Liver (tissue), 9 donors: ENCODE results near the gene RNU6-8. TPM values are rescaled to one million over a fixed set of nuclear protein-coding genes. Genes with fewer than 3 reads are reported as not detected.

Source experiments
- DNase-seq: peaks from one replicate; pipeline ENCODE4 v3.0.0-alpha.2; 2017; ENCODE audit warnings: low spot score
- H3K27ac ChIP-seq, 2 donors: one replicate each; pipeline ENCODE4 v1.7.0; 2013; ENCODE audit warnings: inconsistent platforms in 2 of 2, low read length in 2 of 2, control low read depth in 1 of 2, low read depth in 1 of 2, mild to moderate bottlenecking in 1 of 2
- H3K27me3 ChIP-seq, 4 donors: one replicate each; pipeline versions ENCODE4 v1.6.1 to v1.7.0; 2013; ENCODE audit warnings: low read length in 3 of 4, inconsistent platforms in 1 of 4, mild to moderate bottlenecking in 1 of 4, moderate library complexity in 1 of 4; ENCODE audit not compliant: control insufficient read depth in 4 of 4, insufficient read depth in 4 of 4
- H3K36me3 ChIP-seq, 4 donors: one replicate each; pipeline versions ENCODE4 v1.6.1 to v1.7.0; 2013; ENCODE audit warnings: low read length in 3 of 4, mild to moderate bottlenecking in 3 of 4, low read depth in 1 of 4, moderate library complexity in 1 of 4; ENCODE audit not compliant: control insufficient read depth in 4 of 4, insufficient read depth in 3 of 4
- H3K4me1 ChIP-seq, 4 donors: one replicate each; pipeline versions ENCODE4 v1.6.1 to v1.7.0; 2013; ENCODE audit warnings: low read length in 3 of 4, mild to moderate bottlenecking in 3 of 4, moderate library complexity in 1 of 4; ENCODE audit not compliant: control insufficient read depth in 4 of 4, insufficient read depth in 4 of 4
- H3K4me3 ChIP-seq, 3 donors: one replicate each; pipeline versions ENCODE4 v1.6.1 to v1.7.0; 2013; ENCODE audit warnings: low read length in 3 of 3, control low read depth in 1 of 3, low read depth in 1 of 3, mild to moderate bottlenecking in 1 of 3
- H3K9ac ChIP-seq, 2 donors: one replicate each; pipeline ENCODE4 v1.7.0; 2013; ENCODE audit warnings: low read length in 2 of 2, mild to moderate bottlenecking in 2 of 2, moderate library complexity in 2 of 2, control low read depth in 1 of 2, low read depth in 1 of 2
- H3K9me3 ChIP-seq, 4 donors: one replicate each; pipeline versions ENCODE4 v1.6.1 to v1.7.0; 2013; ENCODE audit warnings: low read length in 3 of 4; ENCODE audit not compliant: control insufficient read depth in 4 of 4
- EGR1 ChIP-seq, 2 donors: IDR thresholded peaks; 2 replicates each; pipeline ENCODE4 v1.6.1; 2016 to 2018; ENCODE audit warnings: antibody characterized with exemption in 2 of 2, low read depth in 2 of 2
- FOXA1 ChIP-seq: IDR thresholded peaks from 2 replicates; pipeline ENCODE4 v1.6.1; 2016; ENCODE audit warnings: antibody characterized with exemption
- FOXA2 ChIP-seq: IDR thresholded peaks from 2 replicates; pipeline ENCODE4 v1.6.1; 2016; ENCODE audit warnings: antibody characterized with exemption
- GABPA ChIP-seq, 2 donors: IDR thresholded peaks in 1 of 2; conservative IDR thresholded peaks in 1 of 2; 2 replicates each; pipeline ENCODE4 v1.6.1; 2016; ENCODE audit warnings: antibody characterized with exemption in 2 of 2, mild to moderate bottlenecking in 1 of 2, moderate library complexity in 1 of 2
- HNF4A ChIP-seq, 2 donors: conservative IDR thresholded peaks; 2 replicates each; pipeline ENCODE4 v1.6.1; 2016; ENCODE audit warnings: antibody characterized with exemption in 2 of 2, mild to moderate bottlenecking in 2 of 2
- HNF4G ChIP-seq: IDR thresholded peaks from 2 replicates; pipeline ENCODE4 v1.6.1; 2016; ENCODE audit warnings: antibody characterized with exemption
- JUND ChIP-seq, 2 donors: IDR thresholded peaks; 2 replicates each; pipeline ENCODE4 v1.6.1; 2016; ENCODE audit warnings: antibody characterized with exemption in 2 of 2
- NR2F2 ChIP-seq: IDR thresholded peaks from 2 replicates; pipeline ENCODE4 v1.6.1; 2016; ENCODE audit warnings: antibody characterized with exemption
- RAD21 ChIP-seq, 2 donors: IDR thresholded peaks; 2 replicates each; pipeline ENCODE4 v1.6.1; 2016; ENCODE audit warnings: antibody characterized with exemption in 2 of 2, mild to moderate bottlenecking in 2 of 2
- RXRA ChIP-seq, 2 donors: IDR thresholded peaks; 2 replicates each; pipeline ENCODE4 v1.6.1; 2017 to 2018; ENCODE audit warnings: antibody characterized with exemption in 2 of 2, mild to moderate bottlenecking in 1 of 2
- SP1 ChIP-seq: IDR thresholded peaks from 2 replicates; pipeline ENCODE4 v1.6.1; 2018; ENCODE audit warnings: antibody characterized with exemption, mild to moderate bottlenecking
- TAF1 ChIP-seq: conservative IDR thresholded peaks from 2 replicates; pipeline ENCODE4 v1.6.1; 2016; ENCODE audit warnings: antibody characterized with exemption, mild to moderate bottlenecking
- YY1 ChIP-seq: IDR thresholded peaks from 2 replicates; pipeline ENCODE4 v1.6.1; 2016; ENCODE audit warnings: antibody characterized with exemption, mild to moderate bottlenecking
- whole genome bisulfite sequencing: extraction: QIAGEN DNeasy Blood & Tissue Kit; methylation state at CpG from one replicate; pipeline ENCODE4 v1.1.7; 2013; 5-methylcytosine and 5-hydroxymethylcytosine counted together
- polyA plus RNA-seq, 2 donors: library from polyadenylated mRNA; stranded (reverse) in 1 of 2; unstranded in 1 of 2; fragments of 200-250 nt in 1 of 2; fragments of >200 nt in 1 of 2; fragmentation: Nextera tagmentation in 1 of 2; extraction: Ambion mirVana in 1 of 2; gene quantifications; one replicate each; pipeline versions ENCODE4 v1.2.1 to v1.2.3, GENCODE V29; 2013 to 2015
- total RNA-seq, 2 donors: library from RNA; depleted of rRNA; stranded (reverse); fragments of >200 nt; gene quantifications; one replicate each; pipeline ENCODE4 v1.2.3, GENCODE V29; 2014
- TF ChIP-seq, protein P1 (sequence below): IDR thresholded peaks from 2 replicates; pipeline ENCODE4 v1.6.1; 2016; ENCODE audit warnings: antibody characterized with exemption
- TF ChIP-seq, protein P2 (sequence below): IDR thresholded peaks from 2 replicates; pipeline ENCODE4 v1.6.1; 2016; ENCODE audit warnings: antibody characterized with exemption
- TF ChIP-seq, protein P3 (sequence below): IDR thresholded peaks from 2 replicates; pipeline ENCODE4 v1.6.1; 2016; ENCODE audit warnings: antibody characterized with exemption
- TF ChIP-seq, protein P4 (sequence below): fragments of 150-350 bp; IDR thresholded peaks from 2 replicates; pipeline ENCODE4 v1.5.1; 2017; ENCODE audit warnings: improper control_type of control experiment, low read depth, low read length; ENCODE audit not compliant: missing input control
- TF ChIP-seq, protein P5 (sequence below): IDR thresholded peaks from 2 replicates; pipeline ENCODE4 v1.6.1; 2016; ENCODE audit warnings: antibody characterized with exemption, mild to moderate bottlenecking
- donor health status: healthy.
- donor health status: healthy.
- donor health status: healthy.
- donor health status: healthy.
- donor health status: healthy.

The RNU6-8 gene
- not detected for total RNA-seq
- polyA plus RNA-seq, result not detected

DNA sequence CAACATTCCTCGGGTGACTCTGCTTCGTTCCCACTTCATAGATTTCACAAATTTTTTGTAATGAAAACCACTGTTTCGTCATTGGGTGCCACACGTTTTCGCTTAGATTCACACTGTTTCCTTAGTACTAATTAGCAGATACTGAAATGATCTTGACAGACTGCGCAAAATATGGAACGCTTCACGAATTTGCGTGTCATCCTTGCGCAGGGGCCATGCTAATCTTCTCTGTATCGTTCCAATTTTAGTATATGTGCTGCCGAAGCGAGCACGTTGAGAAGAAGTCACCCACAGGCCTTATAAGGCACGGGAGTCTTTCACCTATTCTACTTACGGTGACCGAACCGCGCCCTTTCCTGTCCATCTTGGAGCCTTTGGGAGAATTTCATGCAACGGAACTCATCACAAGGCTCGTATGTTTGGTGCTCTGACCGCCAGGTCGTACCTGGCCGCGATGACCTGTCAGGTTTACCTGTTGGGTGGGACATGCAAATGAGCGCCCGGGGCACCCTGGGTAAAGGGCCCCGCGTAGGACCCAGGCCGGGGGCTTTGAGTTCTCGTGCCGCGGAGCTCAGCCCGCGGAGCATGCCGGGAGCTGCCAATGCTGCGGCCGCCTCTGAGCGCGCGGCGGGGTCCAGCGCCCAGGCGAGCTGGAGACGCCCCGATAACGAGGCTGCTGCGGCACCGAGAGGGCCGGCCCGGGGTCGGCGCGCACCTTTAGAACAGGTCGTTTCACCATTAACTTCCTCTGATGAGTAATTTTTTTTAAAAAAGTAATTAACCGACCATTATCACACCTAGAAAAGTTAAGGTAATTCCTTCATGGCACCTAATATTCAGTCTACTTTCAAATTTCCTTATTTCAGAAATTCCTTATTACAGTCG, at the start of gene RNU6-8:
RNU6-8 (minus strand) TSS at position 272 of the 885 bp plus-strand sequence.
- DNase-seq, result peak; percentile 84
- Histone ChIP-seq H3K9me3 (no peaks in the 10 kb centered on the region), H3K27me3 (no peaks in the 10 kb centered on the region), H3K36me3 (no peaks in the 10 kb centered on the region), H3K4me1 (peaks cover 0 to 25% (median 17%) of the 10 kb centered on the region in 4 donors), H3K27ac (peak within 1 kb of the TSS; percentile 76 to 84), H3K4me3 (peak within 1 kb of the TSS; percentile 76 to 91 (median 85)), H3K9ac (peak within 1 kb of the TSS; percentile 74 to 76)
- WGBS, result under 1% methylated on average over 57 of the region's 57 CpGs
- TF ChIP-seq JUND (IDR thresholded peaks at IDR 0.05) (peak in 1 of 2 donors; percentile 16), NR2F2 (no peak), HNF4G (no peak), FOXA2 (no peak), TAF1 (peak; percentile 25), YY1 (peak; percentile 86), EGR1 (IDR thresholded peaks at IDR 0.05; ENCODE audit: low read depth in 2 of 2) (no peak), RAD21 (IDR thresholded peaks at IDR 0.05) (no peak), SP1 (no peak), GABPA (IDR thresholded peaks at IDR 0.05 in 1 of 2, conservative IDR thresholded peaks at IDR 0.05 in 1 of 2) (peak in 1 of 2 donors; percentile 17), HNF4A (conservative IDR thresholded peaks at IDR 0.05) (peak; percentile 7 to 33), FOXA1 (no peak), RXRA (IDR thresholded peaks at IDR 0.05) (peak in 1 of 2 donors; percentile 30)
- TF ChIP-seq, protein P1, sequence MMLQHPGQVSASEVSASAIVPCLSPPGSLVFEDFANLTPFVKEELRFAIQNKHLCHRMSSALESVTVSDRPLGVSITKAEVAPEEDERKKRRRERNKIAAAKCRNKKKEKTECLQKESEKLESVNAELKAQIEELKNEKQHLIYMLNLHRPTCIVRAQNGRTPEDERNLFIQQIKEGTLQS, result peak; percentile 98
- TF ChIP-seq, protein P2, sequence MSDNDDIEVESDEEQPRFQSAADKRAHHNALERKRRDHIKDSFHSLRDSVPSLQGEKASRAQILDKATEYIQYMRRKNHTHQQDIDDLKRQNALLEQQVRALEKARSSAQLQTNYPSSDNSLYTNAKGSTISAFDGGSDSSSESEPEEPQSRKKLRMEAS, result peak; percentile 39
- TF ChIP-seq, protein P3, sequence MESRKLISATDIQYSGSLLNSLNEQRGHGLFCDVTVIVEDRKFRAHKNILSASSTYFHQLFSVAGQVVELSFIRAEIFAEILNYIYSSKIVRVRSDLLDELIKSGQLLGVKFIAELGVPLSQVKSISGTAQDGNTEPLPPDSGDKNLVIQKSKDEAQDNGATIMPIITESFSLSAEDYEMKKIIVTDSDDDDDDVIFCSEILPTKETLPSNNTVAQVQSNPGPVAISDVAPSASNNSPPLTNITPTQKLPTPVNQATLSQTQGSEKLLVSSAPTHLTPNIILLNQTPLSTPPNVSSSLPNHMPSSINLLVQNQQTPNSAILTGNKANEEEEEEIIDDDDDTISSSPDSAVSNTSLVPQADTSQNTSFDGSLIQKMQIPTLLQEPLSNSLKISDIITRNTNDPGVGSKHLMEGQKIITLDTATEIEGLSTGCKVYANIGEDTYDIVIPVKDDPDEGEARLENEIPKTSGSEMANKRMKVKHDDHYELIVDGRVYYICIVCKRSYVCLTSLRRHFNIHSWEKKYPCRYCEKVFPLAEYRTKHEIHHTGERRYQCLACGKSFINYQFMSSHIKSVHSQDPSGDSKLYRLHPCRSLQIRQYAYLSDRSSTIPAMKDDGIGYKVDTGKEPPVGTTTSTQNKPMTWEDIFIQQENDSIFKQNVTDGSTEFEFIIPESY, result peak; percentile 14
- TF ChIP-seq, protein P4, sequence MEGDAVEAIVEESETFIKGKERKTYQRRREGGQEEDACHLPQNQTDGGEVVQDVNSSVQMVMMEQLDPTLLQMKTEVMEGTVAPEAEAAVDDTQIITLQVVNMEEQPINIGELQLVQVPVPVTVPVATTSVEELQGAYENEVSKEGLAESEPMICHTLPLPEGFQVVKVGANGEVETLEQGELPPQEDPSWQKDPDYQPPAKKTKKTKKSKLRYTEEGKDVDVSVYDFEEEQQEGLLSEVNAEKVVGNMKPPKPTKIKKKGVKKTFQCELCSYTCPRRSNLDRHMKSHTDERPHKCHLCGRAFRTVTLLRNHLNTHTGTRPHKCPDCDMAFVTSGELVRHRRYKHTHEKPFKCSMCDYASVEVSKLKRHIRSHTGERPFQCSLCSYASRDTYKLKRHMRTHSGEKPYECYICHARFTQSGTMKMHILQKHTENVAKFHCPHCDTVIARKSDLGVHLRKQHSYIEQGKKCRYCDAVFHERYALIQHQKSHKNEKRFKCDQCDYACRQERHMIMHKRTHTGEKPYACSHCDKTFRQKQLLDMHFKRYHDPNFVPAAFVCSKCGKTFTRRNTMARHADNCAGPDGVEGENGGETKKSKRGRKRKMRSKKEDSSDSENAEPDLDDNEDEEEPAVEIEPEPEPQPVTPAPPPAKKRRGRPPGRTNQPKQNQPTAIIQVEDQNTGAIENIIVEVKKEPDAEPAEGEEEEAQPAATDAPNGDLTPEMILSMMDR, result peak; percentile 1
- TF ChIP-seq, protein P5, sequence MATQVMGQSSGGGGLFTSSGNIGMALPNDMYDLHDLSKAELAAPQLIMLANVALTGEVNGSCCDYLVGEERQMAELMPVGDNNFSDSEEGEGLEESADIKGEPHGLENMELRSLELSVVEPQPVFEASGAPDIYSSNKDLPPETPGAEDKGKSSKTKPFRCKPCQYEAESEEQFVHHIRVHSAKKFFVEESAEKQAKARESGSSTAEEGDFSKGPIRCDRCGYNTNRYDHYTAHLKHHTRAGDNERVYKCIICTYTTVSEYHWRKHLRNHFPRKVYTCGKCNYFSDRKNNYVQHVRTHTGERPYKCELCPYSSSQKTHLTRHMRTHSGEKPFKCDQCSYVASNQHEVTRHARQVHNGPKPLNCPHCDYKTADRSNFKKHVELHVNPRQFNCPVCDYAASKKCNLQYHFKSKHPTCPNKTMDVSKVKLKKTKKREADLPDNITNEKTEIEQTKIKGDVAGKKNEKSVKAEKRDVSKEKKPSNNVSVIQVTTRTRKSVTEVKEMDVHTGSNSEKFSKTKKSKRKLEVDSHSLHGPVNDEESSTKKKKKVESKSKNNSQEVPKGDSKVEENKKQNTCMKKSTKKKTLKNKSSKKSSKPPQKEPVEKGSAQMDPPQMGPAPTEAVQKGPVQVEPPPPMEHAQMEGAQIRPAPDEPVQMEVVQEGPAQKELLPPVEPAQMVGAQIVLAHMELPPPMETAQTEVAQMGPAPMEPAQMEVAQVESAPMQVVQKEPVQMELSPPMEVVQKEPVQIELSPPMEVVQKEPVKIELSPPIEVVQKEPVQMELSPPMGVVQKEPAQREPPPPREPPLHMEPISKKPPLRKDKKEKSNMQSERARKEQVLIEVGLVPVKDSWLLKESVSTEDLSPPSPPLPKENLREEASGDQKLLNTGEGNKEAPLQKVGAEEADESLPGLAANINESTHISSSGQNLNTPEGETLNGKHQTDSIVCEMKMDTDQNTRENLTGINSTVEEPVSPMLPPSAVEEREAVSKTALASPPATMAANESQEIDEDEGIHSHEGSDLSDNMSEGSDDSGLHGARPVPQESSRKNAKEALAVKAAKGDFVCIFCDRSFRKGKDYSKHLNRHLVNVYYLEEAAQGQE, result peak; percentile 10
